Effector memory CD8-positive, alpha-beta T cell (primary cell): ENCODE results near the gene ASB6.

Source experiments
- ATAC-seq: fragments of 150-1000 bp; cut with Tn5 transposase; replicated peaks from 2 replicates; pipeline ENCODE4 v1.10.0; 2021; ENCODE audit warnings: mild to moderate bottlenecking, moderate library complexity
- DNase-seq, 3 experiments: peaks; one replicate each; pipeline ENCODE4 v3.0.0; 2021
- H3K27ac Mint-ChIP-seq, 2 donors: one replicate each; pipeline ENCODE4 v1.8.0; 2022; ENCODE audit warnings: mild to moderate bottlenecking in 2 of 2, mixed read lengths in 2 of 2, moderate library complexity in 2 of 2
- H3K27me3 Mint-ChIP-seq, 2 donors: one replicate each; pipeline ENCODE4 v1.8.0; 2022; ENCODE audit warnings: mixed read lengths in 2 of 2
- H3K36me3 Mint-ChIP-seq: one replicate; pipeline ENCODE4 v1.8.0; 2022; ENCODE audit warnings: mild to moderate bottlenecking, moderate library complexity, mixed read lengths; ENCODE audit not compliant: insufficient read depth
- H3K4me1 Mint-ChIP-seq, 2 donors: one replicate each; pipeline ENCODE4 v1.8.0; 2022; ENCODE audit warnings: low read depth in 2 of 2, mixed read lengths in 2 of 2
- H3K4me3 Mint-ChIP-seq, 2 donors: one replicate each; pipeline ENCODE4 v1.8.0; 2022; ENCODE audit warnings: mild to moderate bottlenecking in 2 of 2, mixed read lengths in 2 of 2, moderate library complexity in 2 of 2
- H3K9me3 Mint-ChIP-seq, 2 donors: one replicate each; pipeline ENCODE4 v1.8.0; 2022; ENCODE audit warnings: mixed read lengths in 2 of 2
- total RNA-seq, 9 experiments: gene quantifications; one replicate each; lab custom pipeline; 2026; lab: John Stamatoyannopoulos, UW

ASB6 gene
- total RNA-seq = 40.9 to 65.2 (median 54.1) reads per million in 9 experiments

- ATAC-seq (peak; percentile 86), DNase-seq (peak; percentile 93 to 95 (median 94))
- Mint-ChIP-seq H3K4me3 (peak within 1 kb of the TSS; percentile 82 to 84), H3K27ac (peak within 1 kb of the TSS; percentile 91 to 94), H3K9me3 (no peaks in the 10 kb centered on the region), H3K36me3 (peaks cover 31% of the 10 kb centered on the region), H3K27me3 (no peaks in the 10 kb centered on the region), H3K4me1 (peaks cover 12 to 16% of the 10 kb centered on the region in 2 donors)
Observed at GRCh38 chr9:129641750-129642585, at the start of gene ASB6. Gene ASB6, minus strand, starts transcription at chr9:129642151. Its CDS starts 152 bp downstream, at chr9:129641999.

GRCh38 chr9:129688285-129689043 is 46.5 kb upstream of the ASB6 start:
- no peaks in the 10 kb centered on the region for H3K9me3 Mint-ChIP-seq
- no peak for DNase-seq
- H3K4me1 Mint-ChIP-seq = no peaks in the 10 kb centered on the region
- no peak overlapping the region for H3K4me3 Mint-ChIP-seq
- peaks cover 0 to 25% of the 10 kb centered on the region in 2 donors for H3K27me3 Mint-ChIP-seq
- no peak for ATAC-seq
- no peak overlapping the region for H3K27ac Mint-ChIP-seq
- H3K36me3 Mint-ChIP-seq = no peaks in the 10 kb centered on the region

- H3K27me3 Mint-ChIP-seq = peaks cover 10 to 29% of the 10 kb centered on the region in 2 donors
- ATAC-seq (no peak), DNase-seq (no peak)
- no peaks in the 10 kb centered on the region for H3K4me1 Mint-ChIP-seq
- no peaks in the 10 kb centered on the region for H3K9me3 Mint-ChIP-seq
- no peaks in the 10 kb centered on the region for H3K36me3 Mint-ChIP-seq
- H3K4me3 Mint-ChIP-seq = no peak overlapping the region
- H3K27ac Mint-ChIP-seq = no peak overlapping the region
Observed at GRCh38 chr9:129687391-129687790, 45.4 kb upstream of the ASB6 start.

DNA sequence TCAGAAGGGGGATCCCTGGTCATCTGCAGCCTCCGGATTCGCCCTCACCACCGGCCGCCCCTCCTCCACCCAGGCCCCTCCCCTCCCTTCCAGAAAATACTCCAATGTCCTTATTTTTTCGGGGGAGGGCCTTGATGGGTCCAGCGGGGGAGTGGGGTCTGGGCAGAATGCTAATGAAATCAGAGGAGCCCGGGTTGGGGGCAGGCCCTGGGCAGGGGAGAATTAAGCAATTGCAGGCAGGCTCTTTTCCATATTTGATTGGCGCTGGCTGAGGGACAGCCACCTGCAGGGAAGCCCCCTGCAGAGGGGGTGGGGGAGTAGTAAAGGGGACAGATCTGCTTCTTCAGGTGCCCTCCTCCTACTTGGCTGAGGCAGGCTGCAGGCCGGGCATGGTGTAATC is 44.8 kb upstream of the ASB6 start:
- Mint-ChIP-seq H3K27ac (no peak overlapping the region), H3K27me3 (peaks cover 14 to 31% of the 10 kb centered on the region in 2 donors)

DNA sequence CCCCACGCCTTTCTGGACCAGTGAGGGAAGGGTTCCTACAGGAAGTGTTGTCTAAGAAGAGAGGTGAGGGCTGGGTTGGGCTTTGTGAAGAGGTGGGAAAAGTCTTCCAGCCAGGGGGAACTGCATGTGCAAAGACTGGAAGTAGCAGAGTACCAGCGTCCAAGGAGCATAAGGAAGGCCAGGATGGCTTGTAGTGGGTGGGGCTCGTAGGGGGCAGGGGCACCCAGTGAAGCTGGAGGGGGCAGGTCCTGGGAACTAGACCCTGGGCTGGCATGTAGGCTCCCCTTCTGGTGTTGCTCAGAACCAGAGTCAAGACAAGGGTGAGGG is 43.9 kb upstream of the ASB6 start:
- no peak for DNase-seq

More for the DNA sequence above, 44.8 kb upstream of the ASB6 start:
- no peak for DNase-seq
- no peaks in the 10 kb centered on the region for H3K36me3 Mint-ChIP-seq
- H3K4me1 Mint-ChIP-seq = no peaks in the 10 kb centered on the region
- H3K9me3 Mint-ChIP-seq = no peaks in the 10 kb centered on the region
- H3K4me3 Mint-ChIP-seq = no peak overlapping the region
- no peak for ATAC-seq

GRCh38 chr9:129685220-129685932 is 43.4 kb upstream of the ASB6 start:
- H3K36me3 Mint-ChIP-seq = no peaks in the 10 kb centered on the region
- no peaks in the 10 kb centered on the region for H3K4me1 Mint-ChIP-seq
- peaks cover 22 to 40% of the 10 kb centered on the region in 2 donors for H3K27me3 Mint-ChIP-seq
- H3K9me3 Mint-ChIP-seq = no peaks in the 10 kb centered on the region
- ATAC-seq (no peak), DNase-seq (no peak)
- H3K27ac Mint-ChIP-seq = no peak overlapping the region
- peak overlapping the region in 1 of 2 donors; percentile 29 for H3K4me3 Mint-ChIP-seq

More for the DNA sequence above, 43.9 kb upstream of the ASB6 start:
- Mint-ChIP-seq H3K9me3 (no peaks in the 10 kb centered on the region), H3K27ac (no peak overlapping the region), H3K4me1 (no peaks in the 10 kb centered on the region), H3K27me3 (peaks cover 17 to 35% of the 10 kb centered on the region in 2 donors), H3K4me3 (no peak overlapping the region), H3K36me3 (no peaks in the 10 kb centered on the region)
- ATAC-seq = no peak

GRCh38 chr9:129682381-129682780 is 40.4 kb upstream of the ASB6 start:
- H3K27ac Mint-ChIP-seq = no peak overlapping the region
- no peak overlapping the region for H3K4me3 Mint-ChIP-seq
- DNase-seq (no peak), ATAC-seq (no peak)
- H3K4me1 Mint-ChIP-seq = no peaks in the 10 kb centered on the region
- H3K27me3 Mint-ChIP-seq = peaks cover 46 to 63% of the 10 kb centered on the region in 2 donors
- H3K9me3 Mint-ChIP-seq = no peaks in the 10 kb centered on the region
- no peaks in the 10 kb centered on the region for H3K36me3 Mint-ChIP-seq

GRCh38 chr9:129681924-129682323 is 40.0 kb upstream of the ASB6 start:
- ATAC-seq (no peak), DNase-seq (no peak)
- H3K4me1 Mint-ChIP-seq = no peaks in the 10 kb centered on the region
- H3K4me3 Mint-ChIP-seq = no peak overlapping the region
- H3K9me3 Mint-ChIP-seq = no peaks in the 10 kb centered on the region
- no peak overlapping the region for H3K27ac Mint-ChIP-seq
- no peaks in the 10 kb centered on the region for H3K36me3 Mint-ChIP-seq
- H3K27me3 Mint-ChIP-seq = peaks cover 51 to 68% of the 10 kb centered on the region in 2 donors

GRCh38 chr9:129679537-129679936 is 37.6 kb upstream of the ASB6 start:
- peaks cover 65 to 84% of the 10 kb centered on the region in 2 donors for H3K27me3 Mint-ChIP-seq

DNA sequence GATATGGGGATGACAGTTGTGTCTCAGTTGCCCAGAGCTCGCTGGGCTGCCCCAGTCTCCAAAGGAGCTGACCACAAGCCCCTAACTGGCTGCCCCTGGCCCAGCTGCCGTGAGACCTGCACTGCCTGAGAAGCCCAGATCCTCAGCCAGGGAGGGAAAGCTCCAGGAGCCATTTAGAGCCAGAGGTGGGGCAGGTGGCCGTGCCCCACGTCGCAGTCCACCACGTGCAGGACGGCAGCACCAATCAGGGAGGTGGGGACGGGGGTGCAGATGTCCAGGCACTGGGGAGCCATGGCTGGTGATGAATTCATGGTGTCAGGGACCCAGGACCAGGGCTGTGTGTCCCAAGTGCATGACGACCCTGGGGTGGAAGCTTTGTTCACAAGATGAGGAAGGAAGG is 36.9 kb upstream of the ASB6 start:
- Mint-ChIP-seq H3K27me3 (peaks cover 65 to 86% of the 10 kb centered on the region in 2 donors), H3K4me1 (no peaks in the 10 kb centered on the region), H3K36me3 (no peaks in the 10 kb centered on the region), H3K9me3 (no peaks in the 10 kb centered on the region), H3K27ac (no peak overlapping the region), H3K4me3 (no peak overlapping the region)
- ATAC-seq (no peak), DNase-seq (no peak)

More at GRCh38 chr9:129679537-129679936, 37.6 kb upstream of the ASB6 start:
- no peak for ATAC-seq
- no peaks in the 10 kb centered on the region for H3K36me3 Mint-ChIP-seq
- DNase-seq = no peak
- no peak overlapping the region for H3K27ac Mint-ChIP-seq
- no peaks in the 10 kb centered on the region for H3K4me1 Mint-ChIP-seq
- H3K9me3 Mint-ChIP-seq = no peaks in the 10 kb centered on the region
- H3K4me3 Mint-ChIP-seq = no peak overlapping the region

DNA sequence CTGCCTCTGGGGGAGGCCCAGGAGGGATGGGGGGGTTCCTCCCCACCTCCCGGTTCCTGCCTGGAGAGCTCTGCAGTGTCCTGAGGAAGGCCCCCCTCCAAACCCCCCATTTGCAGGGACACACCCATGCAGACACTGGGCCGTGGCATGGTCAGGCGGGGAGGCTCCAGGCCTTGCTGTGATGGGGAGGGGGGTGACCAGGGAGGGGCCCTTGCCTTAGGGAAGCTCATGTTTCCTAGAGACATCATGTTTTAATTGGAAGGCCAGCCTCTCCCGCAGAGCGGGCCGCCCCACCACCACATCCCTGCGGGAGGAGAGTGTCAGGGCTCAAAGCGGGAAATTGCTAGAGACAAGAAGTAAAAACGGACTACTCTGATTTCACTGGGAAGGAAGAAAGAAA is 35.5 kb upstream of the ASB6 start:
- Mint-ChIP-seq H3K36me3 (no peaks in the 10 kb centered on the region), H3K4me3 (no peak overlapping the region), H3K9me3 (no peaks in the 10 kb centered on the region), H3K4me1 (no peaks in the 10 kb centered on the region), H3K27ac (no peak overlapping the region), H3K27me3 (peaks cover 61 to 84% of the 10 kb centered on the region in 2 donors)
- ATAC-seq = no peak
- no peak for DNase-seq

DNA sequence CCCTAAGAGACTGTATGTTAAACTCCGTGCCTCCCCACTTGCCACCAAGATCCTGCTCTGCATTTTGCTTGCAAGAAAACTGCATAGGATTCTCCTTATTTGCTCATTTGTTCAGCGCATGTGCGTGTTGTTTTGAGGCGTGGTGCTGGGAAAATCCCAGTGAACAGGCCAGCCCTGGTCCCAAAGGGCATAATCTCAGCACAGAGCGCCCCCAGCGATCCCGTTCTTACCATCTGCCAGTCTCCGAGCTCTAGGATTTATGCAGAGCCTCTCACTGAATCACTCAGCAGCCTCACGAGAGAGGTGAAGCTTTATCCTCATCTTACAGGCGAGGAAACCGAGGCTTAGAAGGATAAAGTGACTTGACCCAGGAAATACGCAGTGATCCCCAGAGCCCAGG is 35.0 kb upstream of the ASB6 start:
- Mint-ChIP-seq H3K9me3 (no peaks in the 10 kb centered on the region), H3K36me3 (no peaks in the 10 kb centered on the region), H3K27me3 (peaks cover 57 to 82% of the 10 kb centered on the region in 2 donors), H3K4me1 (no peaks in the 10 kb centered on the region), H3K4me3 (no peak overlapping the region), H3K27ac (no peak overlapping the region)
- ATAC-seq (no peak), DNase-seq (no peak)

- Mint-ChIP-seq H3K27me3 (peaks cover 57 to 78% of the 10 kb centered on the region in 2 donors), H3K36me3 (no peaks in the 10 kb centered on the region), H3K4me1 (peaks cover 0 to 3% of the 10 kb centered on the region in 2 donors), H3K27ac (no peak overlapping the region), H3K9me3 (no peaks in the 10 kb centered on the region), H3K4me3 (no peak overlapping the region)
- no peak for DNase-seq
- ATAC-seq = no peak
Observed at GRCh38 chr9:129676287-129676686, 34.3 kb upstream of the ASB6 start.
